ENCODE data around the gene PLA2G2C. TPM values are rescaled to one million over a fixed set of nuclear protein-coding genes. Genes with fewer than 3 reads are reported as not detected.
A peak's percentile ranks its signal among the peaks of the same experiment; 100 is the strongest.

The PLA2G2C gene
- total RNA-seq, 1 donor from 2014 or later: not detected

GRCh38 chr1:20207546-20207945 lies 21.2 kb upstream of the PLA2G2C start:
- H3K4me1 ChIP-seq (ENCODE audit: insufficient read depth, low read length): no peaks in the 10 kb centered on the region
- H2AFZ ChIP-seq (ENCODE audit: low read depth, low read length): no peak overlapping the region
- Mint-ChIP-seq H3K4me1 (ENCODE audit: low read depth, unreplicated experiment) (peaks cover 6% of the 10 kb centered on the region), H3K9me3 (ENCODE audit: unreplicated experiment) (no peaks in the 10 kb centered on the region), H3K27ac (ENCODE audit: unreplicated experiment) (no peak overlapping the region), H3K36me3 (ENCODE audit: low read depth, unreplicated experiment) (peaks cover 3% of the 10 kb centered on the region), H3K27me3 (ENCODE audit: low read depth, unreplicated experiment) (peaks cover 60% of the 10 kb centered on the region), H3K4me3 (ENCODE audit: unreplicated experiment) (no peak overlapping the region)
- H3K27me3 ChIP-seq (ENCODE audit: insufficient read depth, low read length): peaks cover 12% of the 10 kb centered on the region
- DNase-seq (ENCODE audit: low read depth) (peak; percentile 26), FAIRE-seq (no peak)
- no peak overlapping the region for H3K4me2 ChIP-seq (ENCODE audit: low read length)
- no peak overlapping the region for H3K9ac ChIP-seq (ENCODE audit: low read length)
- no peaks in the 10 kb centered on the region for H3K79me2 ChIP-seq (ENCODE audit: insufficient read depth, low read length)
- no peak for TF ChIP-seq EZH2 (IDR thresholded peaks at IDR 0.05; ENCODE audit: insufficient read depth, low read length)
- no peak for TF ChIP-seq CTCF (IDR thresholded peaks at IDR 0.05; ENCODE audit: insufficient read depth, low read depth, low read length)
- H4K20me1 ChIP-seq (ENCODE audit: insufficient read depth, low read length): no peaks in the 10 kb centered on the region
- H3K4me3 ChIP-seq (ENCODE audit: insufficient read depth, low read depth, low read length): no peak overlapping the region
- no peak overlapping the region for H3K27ac ChIP-seq (ENCODE audit: low read depth, low read length)
- no peaks in the 10 kb centered on the region for H3K9me3 ChIP-seq (ENCODE audit: insufficient read depth, low read depth, low read length)
- H3K36me3 ChIP-seq (ENCODE audit: insufficient read depth, low read length): no peaks in the 10 kb centered on the region

GRCh38 chr1:20202166-20202565 lies 15.8 kb upstream of the PLA2G2C start:
- Histone ChIP-seq H3K27ac (ENCODE audit: low read depth, low read length) (no peak overlapping the region), H4K20me1 (ENCODE audit: insufficient read depth, low read length) (no peaks in the 10 kb centered on the region), H3K4me2 (ENCODE audit: low read length) (no peak overlapping the region), H3K4me3 (ENCODE audit: insufficient read depth, low read depth, low read length) (no peak overlapping the region), H3K36me3 (ENCODE audit: insufficient read depth, low read length) (no peaks in the 10 kb centered on the region), H3K27me3 (ENCODE audit: insufficient read depth, low read length) (peaks cover 45% of the 10 kb centered on the region), H3K4me1 (ENCODE audit: insufficient read depth, low read length) (no peaks in the 10 kb centered on the region), H3K9ac (ENCODE audit: low read length) (no peak overlapping the region), H2AFZ (ENCODE audit: low read depth, low read length) (no peak overlapping the region), H3K9me3 (ENCODE audit: insufficient read depth, low read depth, low read length) (no peaks in the 10 kb centered on the region), H3K79me2 (ENCODE audit: insufficient read depth, low read length) (no peaks in the 10 kb centered on the region)
- FAIRE-seq: no peak
- Mint-ChIP-seq H3K4me3 (ENCODE audit: unreplicated experiment) (no peak overlapping the region), H3K27me3 (ENCODE audit: low read depth, unreplicated experiment) (peaks cover 63% of the 10 kb centered on the region), H3K27ac (ENCODE audit: unreplicated experiment) (no peak overlapping the region), H3K9me3 (ENCODE audit: unreplicated experiment) (peaks cover 2% of the 10 kb centered on the region), H3K36me3 (ENCODE audit: low read depth, unreplicated experiment) (peaks cover 3% of the 10 kb centered on the region), H3K4me1 (ENCODE audit: low read depth, unreplicated experiment) (no peaks in the 10 kb centered on the region)
- no peak for DNase-seq (ENCODE audit: low read depth)
- TF ChIP-seq CTCF (IDR thresholded peaks at IDR 0.05; ENCODE audit: insufficient read depth, low read depth, low read length) (no peak), EZH2 (IDR thresholded peaks at IDR 0.05; ENCODE audit: insufficient read depth, low read length) (no peak)

- Histone ChIP-seq H3K9ac (ENCODE audit: low read length) (no peak overlapping the region), H2AFZ (ENCODE audit: low read depth, low read length) (no peak overlapping the region), H3K4me3 (ENCODE audit: insufficient read depth, low read depth, low read length) (no peak overlapping the region), H3K36me3 (ENCODE audit: insufficient read depth, low read length) (no peaks in the 10 kb centered on the region), H3K27me3 (ENCODE audit: insufficient read depth, low read length) (peaks cover 45% of the 10 kb centered on the region), H3K79me2 (ENCODE audit: insufficient read depth, low read length) (no peaks in the 10 kb centered on the region), H3K4me1 (ENCODE audit: insufficient read depth, low read length) (no peaks in the 10 kb centered on the region), H3K9me3 (ENCODE audit: insufficient read depth, low read depth, low read length) (no peaks in the 10 kb centered on the region), H3K27ac (ENCODE audit: low read depth, low read length) (no peak overlapping the region), H4K20me1 (ENCODE audit: insufficient read depth, low read length) (no peaks in the 10 kb centered on the region), H3K4me2 (ENCODE audit: low read length) (no peak overlapping the region)
- Mint-ChIP-seq H3K36me3 (ENCODE audit: low read depth, unreplicated experiment) (peaks cover 3% of the 10 kb centered on the region), H3K9me3 (ENCODE audit: unreplicated experiment) (peaks cover 2% of the 10 kb centered on the region), H3K4me1 (ENCODE audit: low read depth, unreplicated experiment) (no peaks in the 10 kb centered on the region), H3K4me3 (ENCODE audit: unreplicated experiment) (no peak overlapping the region), H3K27me3 (ENCODE audit: low read depth, unreplicated experiment) (peaks cover 58% of the 10 kb centered on the region), H3K27ac (ENCODE audit: unreplicated experiment) (no peak overlapping the region)
- DNase-seq (ENCODE audit: low read depth) (no peak), FAIRE-seq (no peak)
- no peak for TF ChIP-seq EZH2 (IDR thresholded peaks at IDR 0.05; ENCODE audit: insufficient read depth, low read length)
- TF ChIP-seq CTCF (IDR thresholded peaks at IDR 0.05; ENCODE audit: insufficient read depth, low read depth, low read length): no peak
Observed at GRCh38 chr1:20200966-20201365, 14.6 kb upstream of the PLA2G2C start.
